NK-92 treated with Interleukin-12 subunit alpha and Interleukin-12 subunit beta, amount 100 ng/mL, for 24 hours (cell line): ENCODE results near the gene MMADHC.

Experiments
- DNase-seq: peaks from one replicate; lab custom pipeline; 2025; lab: John Stamatoyannopoulos, UW

MMADHC gene

DNA sequence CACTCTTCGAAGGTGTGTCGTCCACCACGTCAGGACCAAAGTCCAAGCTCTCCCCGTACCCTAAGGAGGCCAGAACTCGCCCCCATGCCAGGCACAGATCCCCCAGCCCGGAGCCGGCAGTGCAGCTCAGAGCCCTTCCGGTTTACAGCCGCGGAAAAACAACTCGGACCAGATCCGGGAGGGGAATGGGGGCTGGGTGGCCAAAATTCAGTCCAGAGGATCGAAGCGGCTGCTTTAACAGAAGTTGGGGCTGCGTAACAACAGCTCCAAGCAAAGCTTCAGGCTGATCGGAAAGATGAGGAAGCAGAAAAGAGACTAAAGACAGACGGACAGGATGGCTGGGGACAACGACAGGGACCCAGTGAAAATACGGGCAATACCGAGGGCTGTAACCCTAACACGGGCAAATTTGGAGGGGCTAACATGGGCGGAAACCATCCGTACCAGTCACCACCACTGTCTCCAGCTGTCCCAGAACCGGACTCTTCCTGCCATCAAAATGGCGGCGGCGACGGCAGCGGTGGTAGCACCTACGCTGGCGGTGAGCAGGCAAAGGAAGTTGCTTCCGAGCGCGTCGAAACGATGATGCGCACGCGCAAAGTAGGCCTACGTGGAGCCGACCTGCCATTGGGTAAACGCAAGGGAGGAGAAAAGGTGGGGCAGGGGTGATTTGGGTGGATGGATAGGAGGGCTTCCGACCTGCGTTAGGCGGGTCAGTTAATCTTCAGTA, at the start of gene MMADHC:
Gene MMADHC, minus strand, starts transcription at position 556 of the 730 bp plus-strand sequence. CDS start 678 bp downstream, outside the sequence.
- DNase-seq, result peak; percentile 93

DNA sequence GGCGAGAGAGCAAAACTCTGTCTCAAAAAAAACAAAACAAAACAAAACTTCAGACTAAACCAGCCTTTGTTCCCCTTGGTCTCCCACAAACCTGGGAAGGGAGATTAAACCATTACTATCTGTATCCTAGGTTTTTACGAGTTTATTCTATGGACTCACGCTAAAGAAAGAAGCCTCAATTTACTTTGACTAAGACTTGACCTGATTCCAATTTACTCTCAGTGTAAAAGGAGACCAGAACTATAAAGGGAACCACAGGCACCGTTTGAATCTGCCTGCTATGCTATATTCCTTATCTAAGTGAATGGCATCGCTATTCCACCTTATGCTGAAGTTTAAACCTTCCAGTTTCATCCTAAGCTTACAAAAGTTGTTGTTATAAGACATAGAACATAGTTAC, 46.5 kb upstream of the MMADHC start:
- DNase-seq, result no peak

DNA sequence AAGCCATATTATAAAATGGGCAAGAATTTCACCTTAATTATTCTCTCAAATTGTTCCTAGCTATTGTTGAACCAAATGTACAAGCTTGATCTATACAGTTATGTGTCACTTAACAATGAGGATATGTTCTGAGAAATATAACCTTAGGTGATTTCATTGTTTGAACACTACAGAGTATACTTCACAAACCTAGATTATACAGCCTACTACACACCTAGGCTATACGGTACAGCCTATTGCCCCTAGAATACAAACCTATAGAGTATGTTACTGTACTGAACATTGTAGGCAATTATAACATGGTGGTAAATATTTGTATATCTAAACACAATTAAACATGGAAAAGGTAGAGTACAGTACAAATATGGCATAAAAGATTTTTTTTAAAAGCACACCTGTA, 42.9 kb upstream of the MMADHC start:
- no peak for DNase-seq

DNA sequence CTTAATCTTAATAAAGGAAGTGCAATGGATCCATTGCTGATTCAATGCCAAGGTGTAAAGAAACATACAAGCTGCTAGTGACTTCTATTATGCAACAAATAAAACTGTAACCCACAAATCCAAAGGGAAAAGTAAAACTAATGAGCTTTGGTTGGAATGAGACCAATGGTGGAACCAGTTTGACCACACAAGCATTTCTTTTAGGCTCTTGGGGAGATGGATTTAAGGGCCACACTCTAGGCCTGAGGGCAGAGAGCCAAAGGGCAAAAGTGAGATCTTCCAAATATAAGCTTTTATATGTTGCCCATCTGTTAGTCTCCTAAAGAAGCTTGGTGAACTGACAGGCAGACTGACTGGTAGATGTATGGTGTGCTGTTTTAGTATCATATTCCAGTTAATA, 41.5 kb upstream of the MMADHC start:
- DNase-seq, result no peak

DNA sequence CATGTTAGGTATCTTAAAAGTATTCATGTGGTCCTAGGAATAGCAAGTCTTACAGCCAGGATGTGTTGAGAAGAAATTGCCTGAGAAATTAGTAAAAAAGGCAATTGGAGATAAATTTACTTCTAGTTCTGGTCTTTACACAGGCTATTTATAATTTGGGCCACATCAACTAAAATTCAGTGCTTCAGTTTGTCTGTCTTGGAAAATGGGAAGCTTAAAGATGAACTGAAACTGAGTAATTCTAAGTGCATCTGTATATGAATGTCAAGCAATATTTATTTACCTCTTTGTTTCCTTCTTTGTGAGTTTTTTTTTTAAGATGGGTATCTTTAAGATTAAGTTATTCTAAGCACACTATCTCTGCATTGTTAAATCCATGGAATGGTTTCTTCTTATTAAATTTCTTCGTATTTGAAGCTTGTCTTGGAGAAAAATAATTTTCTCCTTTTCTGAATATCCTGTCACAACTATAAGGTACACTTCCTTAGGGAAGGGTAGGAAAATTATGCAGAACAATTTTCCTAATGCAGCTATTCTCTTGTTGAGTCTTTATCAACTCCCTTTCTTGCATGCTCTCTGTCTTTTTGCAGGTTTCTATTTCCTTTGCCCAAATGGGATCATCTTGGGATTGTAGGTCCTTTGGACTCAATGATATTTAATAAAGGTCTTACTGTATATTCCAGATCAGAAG, 39.7 kb upstream of the MMADHC start:
- no peak for DNase-seq

DNA sequence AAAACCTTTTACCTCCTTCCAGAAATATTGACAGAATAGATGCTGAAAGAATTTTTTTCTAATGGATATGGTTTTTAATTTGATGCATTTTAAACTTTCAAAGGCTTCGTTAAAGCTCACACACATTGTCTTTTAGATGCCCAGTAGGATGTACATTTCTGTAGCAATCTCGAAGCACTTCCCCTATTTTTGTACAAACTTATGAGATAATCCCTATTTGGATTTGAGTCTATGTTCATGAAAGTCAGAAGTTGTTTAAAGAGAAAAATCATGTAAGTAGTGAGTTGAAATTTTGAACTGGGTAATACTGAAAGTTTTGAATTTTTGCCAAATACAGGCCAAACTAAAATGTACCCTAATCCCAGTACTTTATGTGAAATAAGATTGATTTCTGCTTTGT, 38.1 kb upstream of the MMADHC start:
- DNase-seq, result no peak

DNA sequence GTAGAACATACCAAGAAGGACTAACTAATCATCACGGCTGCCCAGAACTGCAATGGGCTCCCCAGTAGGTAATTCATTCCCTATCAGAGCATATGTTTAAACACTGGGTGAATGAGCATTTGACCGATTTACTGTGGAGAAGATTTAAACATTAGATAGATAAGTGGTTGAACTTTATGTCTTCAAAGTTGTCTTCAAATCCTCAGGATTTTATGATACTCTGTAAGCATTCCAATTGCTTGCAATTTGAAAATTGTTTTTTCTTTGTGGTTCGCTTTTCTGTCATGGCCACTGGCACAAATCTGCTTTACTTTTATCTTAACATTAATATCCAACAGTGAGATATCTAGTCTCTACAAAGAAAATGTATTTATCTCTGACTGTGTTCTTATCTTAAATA, 37.7 kb upstream of the MMADHC start:
- no peak for DNase-seq

DNA sequence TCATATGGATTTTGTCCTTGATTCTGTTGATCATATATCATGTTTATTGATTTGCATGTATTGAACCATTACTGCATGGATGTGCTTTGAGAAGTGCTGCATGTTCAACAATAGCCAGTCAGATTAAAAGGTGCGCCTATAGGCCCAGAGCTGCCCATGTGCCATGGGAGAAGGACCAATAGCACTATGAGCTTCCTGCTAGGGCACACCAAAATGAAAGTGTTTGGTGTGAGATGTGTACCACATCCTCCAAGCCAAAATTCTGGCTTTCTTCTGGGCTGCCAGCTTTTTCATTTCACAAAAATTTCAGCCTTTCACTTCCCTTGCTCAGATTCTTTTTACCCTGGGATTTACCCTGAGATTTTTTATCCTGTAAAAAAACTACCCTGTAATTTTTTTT, 34.8 kb upstream of the MMADHC start:
- DNase-seq, result no peak

DNA sequence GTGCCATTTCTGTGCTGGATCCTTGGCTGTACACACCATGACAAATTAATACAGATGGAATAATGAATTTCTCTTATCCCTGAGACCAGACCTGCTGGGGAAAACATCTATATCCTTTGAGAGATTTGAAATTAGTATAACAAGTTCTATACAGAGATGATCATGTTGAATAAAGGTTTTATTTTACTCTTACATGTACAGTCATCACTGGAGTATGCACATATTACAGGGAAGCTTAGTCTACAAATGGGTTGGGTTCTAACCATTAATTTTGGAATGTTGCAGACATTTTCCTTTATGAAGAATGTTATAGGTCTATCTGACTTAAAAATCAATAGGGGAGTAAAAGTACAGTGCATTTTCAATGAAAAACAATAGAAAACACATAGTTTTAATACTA, 29.9 kb upstream of the MMADHC start:
- no peak for DNase-seq

DNA sequence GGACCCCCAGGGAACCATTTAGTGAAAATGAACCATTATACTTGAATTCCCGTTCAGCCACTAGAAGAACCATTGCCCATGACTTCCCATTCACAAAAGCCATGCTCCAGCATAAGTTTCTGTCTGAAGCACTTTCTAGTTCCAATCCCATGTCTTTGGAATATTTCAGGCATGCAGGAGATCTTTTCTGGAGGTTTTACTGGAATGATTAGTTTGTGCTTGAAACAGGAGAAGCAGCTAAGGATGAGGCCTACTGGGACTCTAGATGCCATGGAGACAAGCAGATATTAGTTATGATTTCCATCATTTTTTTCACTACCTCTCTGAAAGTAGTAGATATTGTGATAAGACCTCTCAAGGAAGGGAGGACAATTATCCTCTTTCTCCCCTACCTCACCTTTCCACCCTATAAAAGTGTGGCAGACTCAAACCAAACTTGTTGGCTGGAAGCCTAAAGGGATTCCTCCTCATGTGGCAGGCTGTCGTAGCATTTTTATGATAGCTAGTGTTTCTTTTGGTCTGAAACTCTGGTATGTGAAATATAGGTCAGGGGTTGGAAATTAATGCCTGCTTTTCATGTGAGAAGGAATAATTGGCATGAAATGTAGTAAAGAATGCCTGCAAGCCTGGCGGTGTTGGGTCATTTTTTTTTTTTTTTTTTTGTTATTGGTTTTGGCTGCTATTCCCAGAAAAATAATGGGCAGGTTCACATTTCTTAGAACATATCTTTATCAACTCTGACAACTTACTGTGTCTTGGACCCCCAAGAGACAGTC, 29.3 kb upstream of the MMADHC start:
- DNase-seq, result no peak

DNA sequence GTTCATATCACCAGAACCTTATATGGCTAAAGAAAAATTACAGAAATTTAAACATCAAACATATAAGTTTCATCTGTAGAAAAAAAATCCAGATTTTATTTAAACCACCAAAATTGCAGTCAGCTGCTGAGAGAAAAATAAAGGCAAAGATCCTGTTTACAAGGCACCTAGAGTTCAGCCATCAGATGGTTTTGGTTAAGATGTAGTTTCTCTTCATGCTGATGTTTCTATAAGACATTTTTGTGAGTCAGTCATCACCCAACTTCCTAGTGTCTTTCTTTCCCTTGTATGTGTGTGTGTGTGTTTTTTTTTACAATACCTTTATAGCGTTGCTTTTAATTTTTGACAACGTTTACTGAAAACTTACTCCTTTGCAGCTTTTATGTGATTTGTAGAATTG, 26.1 kb upstream of the MMADHC start:
- no peak for DNase-seq

DNA sequence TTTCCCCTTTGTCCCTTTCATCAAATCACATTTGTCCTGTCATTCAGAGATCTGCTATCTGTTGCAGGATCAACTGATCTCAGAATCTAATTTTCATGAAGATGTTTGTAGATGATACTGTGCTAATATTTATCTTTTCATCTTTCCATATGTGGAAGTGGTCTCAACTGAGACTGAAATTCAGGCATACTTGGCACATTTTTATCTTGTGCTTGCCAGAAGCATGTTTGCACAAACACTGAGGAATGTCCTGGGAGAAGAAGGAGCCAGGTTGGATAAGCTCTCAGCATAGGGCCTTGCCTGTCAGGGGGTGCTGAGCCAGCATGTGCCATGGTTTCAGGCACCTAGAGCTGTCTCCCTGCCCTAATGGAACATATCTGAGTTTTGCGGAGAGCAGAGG, 24.5 kb upstream of the MMADHC start:
- no peak for DNase-seq

DNA sequence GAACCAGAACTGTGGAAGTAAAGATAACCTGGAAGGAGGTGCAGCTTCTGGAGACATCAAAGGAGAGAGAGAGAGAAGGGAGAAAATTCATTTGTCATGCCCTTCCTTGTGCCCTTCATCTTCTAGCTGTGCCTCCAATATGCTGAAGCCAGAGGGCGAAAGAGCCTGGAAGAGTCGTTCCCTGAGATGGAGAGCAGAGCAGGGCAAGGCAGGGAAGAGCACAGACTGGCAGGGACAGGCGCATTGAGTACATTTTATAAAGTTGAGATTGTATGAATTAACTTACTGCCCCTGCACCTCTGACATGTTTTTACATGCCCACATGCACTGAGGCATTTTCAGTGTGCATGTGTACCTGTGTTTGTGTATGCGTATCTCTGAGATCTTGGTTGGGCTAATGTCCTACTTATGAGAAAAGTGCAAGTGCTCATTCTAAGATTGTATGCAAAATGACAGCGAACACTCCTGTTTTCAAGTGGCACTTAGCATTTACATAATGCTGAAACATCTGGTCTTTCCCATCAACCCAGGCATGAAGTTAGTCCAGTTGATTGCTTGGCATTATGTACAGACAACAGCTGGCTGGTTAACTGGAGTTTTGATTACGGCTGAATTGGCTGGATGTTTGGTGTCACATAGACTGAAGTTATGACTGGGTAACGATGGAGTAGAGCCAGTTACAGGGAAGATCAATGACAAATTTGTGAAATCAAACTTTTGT, 23.7 kb upstream of the MMADHC start:
- no peak for DNase-seq

DNA sequence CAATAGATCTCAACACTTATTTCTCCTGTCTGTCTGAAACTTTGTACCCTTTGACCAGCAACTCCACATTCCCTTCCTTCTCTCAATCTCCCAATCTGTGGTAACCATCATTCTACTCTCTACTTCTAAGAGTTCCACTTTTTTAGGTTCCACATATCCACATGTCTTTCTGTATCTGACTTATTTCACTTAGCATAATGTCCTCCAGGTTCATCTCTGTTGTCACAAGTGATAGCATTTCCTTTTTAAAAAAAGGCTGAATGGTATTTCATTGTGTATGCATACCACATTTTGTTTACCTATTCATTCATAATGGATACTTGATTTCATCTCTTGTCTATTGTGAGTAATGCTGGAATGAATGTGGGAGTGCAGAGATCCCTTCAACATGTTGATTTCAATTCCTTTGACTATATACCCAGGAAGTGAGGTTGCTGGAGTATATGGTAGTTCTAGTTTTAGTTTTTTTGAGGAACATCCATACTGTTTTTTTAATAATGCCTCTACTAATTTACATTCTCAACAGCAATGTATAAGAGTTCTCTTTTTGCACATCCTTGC, 18.8 kb upstream of the MMADHC start:
- no peak for DNase-seq

DNA sequence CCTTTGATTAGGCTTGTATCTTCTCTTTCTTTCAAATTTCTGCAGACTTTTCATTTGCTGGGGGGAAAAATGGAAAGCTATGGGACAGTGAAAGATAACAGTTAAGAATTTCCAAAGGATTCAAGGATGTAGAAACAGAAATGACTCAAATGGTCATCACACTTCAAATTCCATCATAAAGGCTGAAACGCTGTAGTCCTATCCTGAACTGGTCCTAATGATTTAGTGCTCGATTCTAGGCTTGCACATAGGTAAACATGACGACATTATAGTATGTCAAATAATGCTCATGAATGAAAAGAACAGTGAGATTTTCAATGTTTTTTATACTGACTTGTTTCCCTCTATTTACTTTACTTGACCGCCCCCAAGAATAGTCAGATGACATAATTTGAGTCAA, 15.7 kb upstream of the MMADHC start:
- no peak for DNase-seq

DNA sequence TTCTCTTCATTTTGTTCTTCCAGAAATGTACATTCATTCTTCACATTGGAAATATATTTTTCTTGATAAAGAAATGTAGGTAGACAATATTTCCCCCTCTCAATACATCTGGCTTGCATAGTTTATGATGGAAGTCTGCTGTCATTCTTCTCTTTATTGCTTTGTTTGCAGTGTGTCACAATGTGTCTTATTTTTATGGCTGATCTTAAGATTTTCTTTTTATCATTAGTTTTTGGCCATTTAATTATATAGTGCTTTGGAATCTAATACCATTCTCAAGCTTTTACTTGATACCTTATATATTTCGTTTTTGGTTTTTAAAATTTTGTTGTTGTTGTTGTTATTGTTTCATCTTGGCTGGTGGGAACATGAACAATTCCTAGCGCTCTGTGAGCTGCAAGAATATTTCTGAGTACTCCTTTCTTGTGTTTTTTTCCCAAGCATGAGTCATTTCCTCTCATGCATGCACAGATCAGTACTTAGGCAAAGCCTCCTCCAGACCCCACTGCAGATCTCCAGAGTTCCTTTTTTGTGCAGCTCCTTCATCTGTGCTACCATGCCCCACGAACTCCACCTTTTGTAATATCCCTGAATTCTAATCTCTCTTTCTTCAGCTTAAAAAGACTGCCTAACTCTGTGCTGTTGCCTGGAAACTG, 13.7 kb upstream of the MMADHC start:
- no peak for DNase-seq

DNA sequence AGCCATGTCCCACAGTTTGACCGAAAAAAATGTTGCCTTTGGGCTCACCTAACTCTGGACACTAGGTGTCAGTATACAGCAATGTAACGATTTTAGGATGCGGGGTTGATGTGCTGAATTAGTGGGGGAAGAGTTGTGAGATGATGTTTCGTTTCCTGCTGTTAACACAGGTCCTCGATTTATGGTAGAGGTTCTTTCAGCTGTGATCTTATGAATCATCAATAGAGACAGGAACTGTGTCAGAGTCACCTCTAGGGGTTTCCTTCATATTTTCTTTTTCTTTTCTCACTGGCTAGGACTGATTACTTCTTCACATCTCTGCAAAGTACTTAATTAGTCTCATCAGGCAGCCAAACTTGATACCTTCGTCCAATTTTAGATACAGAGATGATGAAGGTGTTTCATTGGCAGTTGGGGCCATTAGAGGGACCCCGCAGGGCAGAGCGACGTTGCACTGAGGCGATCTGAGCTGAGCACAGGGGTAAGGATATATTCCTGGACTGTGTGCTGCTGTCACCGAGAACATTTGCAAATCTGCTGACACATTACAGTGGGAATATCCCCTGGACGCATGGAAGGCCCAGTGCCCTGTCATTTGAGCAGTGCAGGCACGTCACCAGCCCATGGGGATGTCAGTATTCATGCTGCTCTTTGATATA, 10.2 kb upstream of the MMADHC start:
- peak; percentile 41 for DNase-seq

DNA sequence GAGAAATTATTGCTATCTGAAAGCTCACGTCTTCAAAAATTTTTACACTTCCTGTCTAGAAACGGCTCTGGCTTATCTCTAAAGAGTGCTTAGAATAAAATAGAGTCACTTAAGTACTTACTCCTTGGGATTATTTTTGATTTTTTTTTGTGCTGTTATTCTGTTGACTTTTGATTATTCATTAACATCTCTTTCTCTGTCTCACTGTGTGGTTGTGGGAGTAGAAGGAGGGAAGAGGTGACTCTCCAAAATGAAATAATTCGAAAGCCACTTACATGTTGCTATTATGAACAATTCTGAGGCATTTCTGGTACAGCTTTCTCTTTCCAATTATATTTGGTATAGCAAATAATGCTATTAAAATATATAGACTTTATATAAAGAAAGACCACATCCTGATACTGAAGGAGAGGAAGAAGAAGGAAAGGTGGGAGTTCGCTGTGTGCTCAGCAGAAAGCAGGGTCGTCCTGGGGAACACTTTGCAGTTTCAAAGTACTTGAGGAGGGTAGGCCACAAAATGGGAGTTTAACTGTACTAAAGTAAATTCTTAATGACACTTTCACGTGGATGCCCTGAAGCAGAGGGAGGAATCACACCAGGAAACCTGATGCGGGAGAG, 9.6 kb upstream of the MMADHC start:
- DNase-seq, result no peak

DNA sequence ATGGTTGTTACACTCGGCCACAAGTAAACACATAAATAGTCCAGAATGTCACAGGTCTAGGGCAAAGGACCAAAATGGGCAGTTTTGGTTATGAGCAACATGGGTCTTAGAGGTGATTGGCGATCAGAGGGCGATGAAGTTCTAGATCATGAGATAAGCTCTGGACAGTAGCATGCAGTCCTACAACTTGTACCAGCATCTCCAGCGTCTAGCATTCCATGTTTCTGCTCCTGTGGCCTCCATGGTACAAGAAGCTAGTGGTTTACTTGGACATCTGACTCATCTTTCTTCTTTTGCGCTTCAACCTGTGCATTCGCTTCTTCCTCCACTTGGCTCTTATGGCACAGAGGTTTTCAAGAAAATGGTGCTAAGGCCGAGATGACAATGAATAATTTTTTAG, 8.9 kb upstream of the MMADHC start:
- DNase-seq, result no peak
